SJSA1 (cell line): ENCODE data around the gene TRAF2. TPM values are rescaled to one million over a fixed set of nuclear protein-coding genes. Genes with fewer than 3 reads are reported as not detected.
A peak's percentile ranks its signal among the peaks of the same experiment; 100 is the strongest.
"Not testable (repeated sequence)": the region's sequence is repeated elsewhere in the genome, so short reads cannot be mapped to it uniquely, and the experiment has no call there.

ENCODE experiments used
- DNase-seq, 2 experiments: peaks; one replicate each; pipeline ENCODE4 v3.0.0-alpha.2; 2015 to 2020; ENCODE audit warnings: low spot score in 2 of 2, low read depth in 1 of 2
- H3K27ac ChIP-seq: fragments of 250-450 bp; sonication (Bioruptor Pico); 2 replicates; pipeline ENCODE4 v1.5.1; 2020; ENCODE audit warnings: mild to moderate bottlenecking, moderate library complexity
- H3K27me3 ChIP-seq: fragments of 250-450 bp; sonication (Bioruptor Pico); replicated peaks from 2 replicates; pipeline ENCODE4 v1.5.1; 2020; ENCODE audit warnings: mild to moderate bottlenecking, moderate library complexity
- H3K36me3 ChIP-seq: fragments of 250-450 bp; sonication (Bioruptor Pico); 2 replicates; pipeline ENCODE4 v1.5.1; 2020; ENCODE audit warnings: mild to moderate bottlenecking
- H3K4me1 ChIP-seq: fragments of 250-450 bp; sonication (Bioruptor Pico); replicated peaks from 2 replicates; pipeline ENCODE4 v1.6.1; 2021; ENCODE audit warnings: mild to moderate bottlenecking
- H3K4me3 ChIP-seq: fragments of 250-450 bp; sonication (Bioruptor Pico); 2 replicates; pipeline ENCODE4 v1.5.1; 2020; ENCODE audit warnings: mild to moderate bottlenecking
- H3K9me3 ChIP-seq: fragments of 250-450 bp; sonication (Bioruptor Pico); replicated peaks from 2 replicates; pipeline ENCODE4 v1.5.1; 2020; ENCODE audit warnings: mild to moderate bottlenecking
- total RNA-seq: library from RNA; depleted of rRNA; stranded (reverse); fragments of >200 nt; shearing (Covaris generic); gene quantifications from 2 replicates; pipeline ENCODE4 v1.2.3, GENCODE V29; 2014

TRAF2 gene
- total RNA-seq, 1 experiment from 2014 or later: 17.1 TPM

DNA sequence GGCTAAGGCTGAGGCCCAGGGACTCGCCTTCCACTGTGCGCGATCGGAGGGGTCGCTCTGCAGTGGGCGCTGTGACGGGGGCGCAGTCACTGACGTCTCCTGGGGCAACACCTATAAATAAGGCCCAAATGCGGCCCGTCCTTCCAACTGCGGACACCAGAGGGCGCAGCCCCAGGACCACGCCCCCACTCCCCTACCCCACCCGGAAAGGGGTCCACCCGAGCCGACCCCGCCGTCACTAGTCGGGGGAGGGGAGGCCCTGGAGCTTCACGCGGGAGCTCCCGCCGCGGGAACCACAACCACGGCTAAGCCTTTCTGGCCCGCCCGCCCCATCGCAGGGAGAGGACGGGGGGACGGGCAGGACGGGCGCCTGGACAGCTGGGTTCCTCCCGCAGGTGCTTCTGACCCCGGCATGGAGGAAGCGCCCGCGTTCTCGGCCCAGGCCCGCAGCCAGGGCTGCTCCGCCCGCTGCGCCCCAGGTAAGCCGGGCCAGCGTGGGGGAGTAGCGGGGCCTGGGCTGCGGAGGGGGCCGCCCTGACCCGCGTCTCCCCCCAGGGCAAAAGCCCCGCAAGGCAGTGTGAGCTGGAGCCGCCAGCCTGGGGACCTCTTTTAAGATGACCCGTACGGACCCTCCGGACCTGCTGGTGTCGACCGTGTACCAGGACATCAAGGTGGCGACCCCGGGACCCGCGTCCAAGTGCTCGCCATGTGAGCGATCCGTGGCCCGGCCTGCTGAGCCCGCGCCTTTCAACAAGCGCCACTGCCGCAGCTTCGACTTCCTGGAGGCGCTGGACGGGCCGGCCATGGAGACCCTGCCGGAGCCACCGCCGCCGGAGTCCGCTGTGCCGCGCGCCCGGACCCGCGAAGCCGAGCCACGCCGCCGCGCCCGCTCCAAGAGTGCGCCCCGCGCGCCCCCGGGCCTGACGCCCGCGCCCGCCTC is 42.2 kb upstream of the TRAF2 start:
- peaks cover 22% of the 10 kb centered on the region for H3K4me1 ChIP-seq
- H3K9me3 ChIP-seq, H3K36me3 ChIP-seq, H3K27ac ChIP-seq, H3K4me3 ChIP-seq: not testable (repeated sequence)
- DNase-seq: peak in 1 of 2 experiments; percentile 60
- H3K27me3 ChIP-seq: peaks cover 29% of the 10 kb centered on the region

DNA sequence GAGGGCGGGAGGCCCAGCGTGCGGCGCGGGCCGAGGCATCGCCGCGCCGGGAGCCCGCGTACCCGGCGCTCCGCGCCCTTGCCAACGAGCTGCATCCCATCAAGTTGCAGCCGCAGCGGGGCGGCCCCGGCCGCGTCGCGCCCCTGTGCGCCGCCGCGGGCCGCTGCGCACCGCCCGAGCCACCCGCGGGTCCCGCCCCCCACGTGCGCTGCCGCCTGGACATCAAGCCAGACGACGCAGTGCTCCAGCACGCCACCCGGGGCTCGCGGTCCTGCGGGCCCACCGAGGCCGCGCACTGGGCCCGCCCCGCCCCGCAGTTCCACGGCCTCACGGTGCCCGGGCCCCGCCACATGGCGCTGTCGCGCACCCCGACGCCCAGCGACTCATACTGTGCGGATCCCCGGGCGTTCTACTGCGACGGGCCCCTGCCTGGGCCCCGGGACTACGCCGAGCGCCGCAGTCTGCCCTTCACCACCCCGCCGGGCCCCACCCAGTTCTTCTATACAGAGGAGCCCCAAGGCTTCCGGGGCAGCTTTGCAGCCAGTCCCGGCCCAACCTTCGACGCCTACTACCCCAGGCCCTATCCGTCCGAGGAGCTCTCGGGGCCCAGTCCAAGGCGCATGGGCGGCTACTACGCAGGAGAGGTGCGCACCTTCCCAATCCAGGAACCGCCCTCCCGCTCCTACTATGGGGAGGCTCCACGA is 41.4 kb upstream of the TRAF2 start:
- H3K4me1 ChIP-seq: peaks cover 26% of the 10 kb centered on the region
- DNase-seq: no peak
- no peak overlapping the region for H3K27ac ChIP-seq
- no peak overlapping the region for H3K4me3 ChIP-seq
- peaks cover 3% of the 10 kb centered on the region for H3K9me3 ChIP-seq
- peaks cover 29% of the 10 kb centered on the region for H3K27me3 ChIP-seq
- H3K36me3 ChIP-seq: peaks cover 7% of the 10 kb centered on the region

DNA sequence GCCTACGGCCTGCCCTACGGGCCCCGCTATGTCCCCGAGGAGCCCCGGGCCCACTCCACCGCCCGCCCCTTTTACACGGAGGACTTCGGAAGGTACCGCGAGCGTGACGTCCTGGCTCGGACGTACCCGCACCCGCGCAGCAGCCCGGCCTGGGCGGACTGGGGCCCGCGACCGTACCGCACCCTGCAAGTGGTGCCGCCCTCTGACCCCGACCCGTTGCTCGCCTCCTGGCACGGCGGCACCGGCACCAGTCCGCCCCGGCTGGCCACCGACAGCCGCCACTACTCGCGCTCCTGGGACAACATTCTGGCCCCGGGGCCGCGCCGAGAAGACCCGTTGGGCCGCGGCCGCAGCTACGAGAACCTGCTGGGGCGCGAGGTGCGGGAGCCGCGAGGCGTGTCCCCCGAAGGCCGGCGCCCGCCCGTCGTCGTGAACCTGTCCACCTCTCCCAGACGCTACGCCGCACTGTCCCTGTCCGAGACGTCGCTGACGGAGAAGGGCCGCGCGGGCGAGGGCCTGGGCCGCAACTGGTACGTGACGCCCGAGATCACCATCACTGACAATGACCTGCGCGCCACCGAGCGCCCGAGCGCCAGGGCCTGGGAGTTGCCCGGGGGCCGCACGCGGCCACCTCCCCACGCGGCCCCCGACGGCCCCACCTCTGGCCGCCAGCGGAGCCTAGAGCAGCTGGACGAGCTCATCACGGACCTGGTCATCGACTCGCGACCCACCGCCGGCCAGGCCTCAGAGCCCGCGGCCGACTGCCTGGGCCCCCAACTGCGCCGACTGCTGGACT is 40.7 kb upstream of the TRAF2 start:
- no peak for DNase-seq
- peaks cover 29% of the 10 kb centered on the region for H3K27me3 ChIP-seq
- peaks cover 30% of the 10 kb centered on the region for H3K4me1 ChIP-seq
- no peak overlapping the region for H3K4me3 ChIP-seq
- H3K27ac ChIP-seq: no peak overlapping the region
- peaks cover 3% of the 10 kb centered on the region for H3K9me3 ChIP-seq
- peaks cover 10% of the 10 kb centered on the region for H3K36me3 ChIP-seq

DNA sequence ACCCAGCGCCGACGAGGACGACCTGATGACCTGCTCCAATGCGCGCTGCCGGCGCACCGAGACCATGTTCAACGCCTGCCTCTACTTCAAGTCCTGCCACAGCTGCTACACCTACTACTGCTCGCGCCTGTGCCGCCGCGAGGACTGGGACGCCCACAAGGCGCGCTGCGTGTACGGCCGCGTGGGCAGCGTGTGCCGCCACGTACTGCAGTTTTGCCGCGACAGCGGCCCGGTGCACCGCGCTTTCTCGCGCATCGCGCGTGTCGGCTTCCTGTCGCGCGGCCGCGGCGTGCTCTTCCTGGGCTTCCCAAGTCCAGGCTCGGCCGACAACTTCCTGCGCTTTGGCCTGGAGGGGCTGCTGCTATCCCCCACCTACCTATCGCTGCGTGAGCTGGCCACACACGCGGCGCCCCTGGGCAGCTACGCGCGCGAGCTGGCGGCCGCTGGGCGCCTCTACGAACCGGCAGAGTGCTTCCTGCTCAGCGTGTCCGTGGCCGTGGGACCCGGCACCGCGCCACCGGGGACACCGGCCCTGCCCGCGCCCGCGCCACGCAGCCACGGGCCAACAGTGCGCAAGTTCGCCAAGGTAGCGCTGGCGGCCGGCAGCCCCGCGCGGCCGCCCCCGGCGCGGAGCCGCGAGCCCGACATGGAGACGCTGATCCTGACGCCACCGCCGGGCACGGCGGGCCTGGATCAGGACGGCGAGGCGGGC is 39.8 kb upstream of the TRAF2 start:
- no peak for DNase-seq
- Histone ChIP-seq H3K27ac (no peak overlapping the region), H3K27me3 (peaks cover 29% of the 10 kb centered on the region), H3K9me3 (peaks cover 3% of the 10 kb centered on the region), H3K4me3 (no peak overlapping the region), H3K36me3 (peaks cover 19% of the 10 kb centered on the region), H3K4me1 (peaks cover 30% of the 10 kb centered on the region)

DNA sequence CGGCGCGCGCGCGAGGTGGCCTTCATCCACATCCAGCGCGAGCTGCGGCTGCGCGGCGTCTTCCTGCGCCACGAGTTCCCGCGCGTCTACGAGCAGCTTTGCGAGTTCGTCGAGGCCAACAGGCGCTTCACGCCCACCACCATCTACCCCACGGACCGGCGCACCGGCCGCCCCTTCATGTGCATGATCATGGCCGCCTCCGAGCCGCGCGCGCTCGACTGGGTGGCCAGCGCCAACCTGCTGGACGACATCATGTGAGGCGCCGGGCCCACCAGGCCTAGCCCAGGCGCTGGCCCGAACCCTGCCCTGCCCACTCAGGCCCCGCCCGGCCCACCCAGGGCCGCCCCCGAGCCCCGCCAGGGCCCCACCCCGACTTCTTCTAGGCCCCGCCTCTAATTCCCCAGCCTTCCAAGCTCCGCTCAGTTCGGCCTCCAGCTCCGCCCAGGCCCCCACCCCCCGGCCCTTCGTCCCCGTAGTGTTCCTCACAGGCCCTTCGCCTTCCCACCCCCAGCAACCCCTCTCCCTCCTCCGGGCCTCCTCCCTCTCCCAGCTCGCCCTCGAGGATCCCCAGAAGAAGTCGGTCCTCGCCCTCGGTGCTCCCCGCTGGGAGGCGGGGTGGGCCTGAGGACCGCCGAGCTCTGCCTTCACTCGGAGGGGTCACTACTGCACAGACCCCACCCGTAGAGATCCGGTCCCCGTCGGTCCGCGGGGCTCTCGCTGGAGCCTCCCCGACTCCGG is 39.1 kb upstream of the TRAF2 start:
- Histone ChIP-seq H3K4me1 (peaks cover 30% of the 10 kb centered on the region), H3K27ac (no peak overlapping the region)
- DNase-seq: peak in 1 of 2 experiments; percentile 62

DNA sequence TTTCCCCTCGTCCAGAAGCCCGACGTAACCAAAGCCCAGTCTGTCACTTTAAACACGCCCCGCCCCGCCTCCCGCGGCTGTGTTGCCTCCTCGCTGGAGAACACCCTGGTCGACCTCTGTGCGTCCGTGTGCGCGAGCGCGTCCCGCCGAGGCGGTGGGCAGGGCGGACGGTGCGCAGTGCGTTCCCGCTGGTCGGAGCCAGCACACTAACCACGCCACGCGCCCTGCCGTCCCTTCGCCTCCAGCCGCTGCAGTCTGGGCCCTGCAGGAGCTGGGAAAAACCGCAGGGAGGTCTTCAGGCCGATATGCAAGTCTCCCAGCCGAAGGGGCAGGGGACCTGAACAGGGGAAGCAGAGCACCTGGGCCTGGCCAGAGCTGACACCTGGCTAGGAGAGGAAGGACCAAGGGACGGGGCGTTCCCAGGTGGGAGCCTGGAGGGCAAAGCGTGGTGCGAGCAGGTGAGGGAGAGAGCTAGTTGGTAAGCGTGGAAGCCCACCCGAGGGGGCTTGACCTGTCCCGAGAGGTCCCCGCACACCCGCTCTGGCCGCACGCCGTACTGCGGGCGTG is 38.4 kb upstream of the TRAF2 start:
- H3K27me3 ChIP-seq: peaks cover 29% of the 10 kb centered on the region
- peak; percentile 65 to 84 for DNase-seq
- no peak overlapping the region for H3K27ac ChIP-seq
- H3K4me1 ChIP-seq: peaks cover 26% of the 10 kb centered on the region
- peak overlapping the region; percentile 57 for H3K4me3 ChIP-seq
- peaks cover 22% of the 10 kb centered on the region for H3K36me3 ChIP-seq
- peaks cover 3% of the 10 kb centered on the region for H3K9me3 ChIP-seq

More for the DNA sequence above, 39.1 kb upstream of the TRAF2 start:
- Histone ChIP-seq H3K27me3 (peaks cover 29% of the 10 kb centered on the region), H3K36me3 (peaks cover 22% of the 10 kb centered on the region), H3K4me3 (peak overlapping the region; percentile 57), H3K9me3 (peaks cover 3% of the 10 kb centered on the region)

DNA sequence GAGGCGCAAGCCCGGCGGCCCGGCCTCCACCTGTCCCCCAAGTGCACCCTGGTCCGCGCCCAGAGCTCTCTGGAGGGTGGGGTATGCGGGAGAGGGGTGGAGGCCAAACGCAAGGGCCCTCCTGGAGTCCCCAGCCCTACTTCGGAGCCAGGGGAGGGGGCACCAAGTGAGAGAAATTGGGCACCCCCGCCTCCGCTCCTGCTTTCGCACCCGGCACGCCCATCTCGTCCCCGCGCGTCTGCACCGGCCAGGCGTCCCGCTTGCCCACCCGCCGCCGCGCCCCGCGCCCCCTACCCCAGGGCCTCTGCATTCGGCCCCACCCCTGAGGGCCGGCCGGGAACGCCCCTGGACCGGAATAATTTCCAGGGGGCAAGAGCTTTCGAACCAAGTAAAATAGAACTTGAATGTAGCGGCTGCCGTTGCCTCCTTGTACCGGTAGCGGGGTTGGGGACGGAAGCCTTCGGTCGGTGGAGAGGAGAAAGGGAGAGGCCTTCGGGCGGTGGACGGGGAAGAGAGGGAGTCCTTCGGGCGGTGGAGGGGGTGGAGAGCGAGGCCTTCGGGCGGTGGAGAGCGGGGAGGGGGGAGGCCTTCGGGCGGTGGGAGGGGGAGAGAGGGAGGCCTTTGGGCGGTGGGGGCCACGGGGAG is 37.8 kb upstream of the TRAF2 start:
- H3K27me3 ChIP-seq: peaks cover 29% of the 10 kb centered on the region
- peak overlapping the region; percentile 57 for H3K4me3 ChIP-seq
- H3K9me3 ChIP-seq: peaks cover 3% of the 10 kb centered on the region
- no peak for DNase-seq
- peaks cover 26% of the 10 kb centered on the region for H3K36me3 ChIP-seq
- H3K27ac ChIP-seq: no peak overlapping the region
- H3K4me1 ChIP-seq: peaks cover 26% of the 10 kb centered on the region

DNA sequence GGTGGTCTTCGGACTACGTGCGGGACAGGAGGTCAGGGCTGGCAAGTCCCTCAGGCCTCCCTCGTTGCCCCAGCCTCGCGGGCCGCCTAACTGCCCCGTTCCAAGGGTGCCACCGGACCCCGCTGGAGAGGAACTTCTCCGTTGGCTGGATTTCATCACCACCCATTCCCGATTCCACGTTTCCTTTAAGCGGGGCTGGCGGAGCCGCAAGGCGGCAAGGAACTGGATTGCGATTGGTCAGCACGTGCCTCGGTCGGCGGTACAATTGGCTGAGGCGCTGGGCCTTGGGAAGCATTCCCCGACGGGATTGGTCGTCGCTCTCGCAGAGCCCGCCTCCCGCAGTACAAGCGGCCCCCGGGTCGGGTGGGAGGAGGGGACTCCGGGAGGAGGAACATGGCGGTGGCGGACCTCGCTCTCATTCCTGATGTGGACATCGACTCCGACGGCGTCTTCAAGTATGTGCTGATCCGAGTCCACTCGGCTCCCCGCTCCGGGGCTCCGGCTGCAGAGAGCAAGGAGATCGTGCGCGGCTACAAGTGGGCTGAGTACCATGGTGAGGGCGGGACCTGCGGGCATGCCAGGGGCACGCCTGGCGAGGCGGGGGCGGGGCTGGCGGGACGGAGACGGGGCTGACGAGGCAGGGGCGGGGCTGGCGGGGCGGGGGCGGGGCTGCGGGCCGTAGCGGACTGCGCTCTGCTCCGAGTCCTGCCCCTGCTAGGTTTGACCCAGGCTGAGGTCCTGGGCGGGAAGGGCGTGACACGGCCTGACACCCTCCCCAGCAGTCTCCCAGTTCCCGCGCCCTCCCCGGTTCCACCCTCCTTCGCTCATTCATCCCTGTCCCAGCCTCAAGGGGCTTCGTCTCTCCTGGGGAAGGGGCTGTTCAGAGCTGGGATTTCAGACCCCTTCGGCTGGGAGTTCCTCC is 37.0 kb upstream of the TRAF2 start, which contains the start of gene PHPT1:
Gene PHPT1, plus strand, starts transcription at position 372 of the 922 bp plus-strand sequence. Its CDS starts 22 bp downstream, at position 394.
- DNase-seq: peak; percentile 98 to 99
- Histone ChIP-seq H3K36me3 (peaks cover 26% of the 10 kb centered on the region), H3K4me3 (peak within 1 kb of the TSS; percentile 57), H3K9me3 (peaks cover 3% of the 10 kb centered on the region), H3K27me3 (peaks cover 24% of the 10 kb centered on the region), H3K4me1 (peaks cover 26% of the 10 kb centered on the region), H3K27ac (no peak within 1 kb of the TSS)

DNA sequence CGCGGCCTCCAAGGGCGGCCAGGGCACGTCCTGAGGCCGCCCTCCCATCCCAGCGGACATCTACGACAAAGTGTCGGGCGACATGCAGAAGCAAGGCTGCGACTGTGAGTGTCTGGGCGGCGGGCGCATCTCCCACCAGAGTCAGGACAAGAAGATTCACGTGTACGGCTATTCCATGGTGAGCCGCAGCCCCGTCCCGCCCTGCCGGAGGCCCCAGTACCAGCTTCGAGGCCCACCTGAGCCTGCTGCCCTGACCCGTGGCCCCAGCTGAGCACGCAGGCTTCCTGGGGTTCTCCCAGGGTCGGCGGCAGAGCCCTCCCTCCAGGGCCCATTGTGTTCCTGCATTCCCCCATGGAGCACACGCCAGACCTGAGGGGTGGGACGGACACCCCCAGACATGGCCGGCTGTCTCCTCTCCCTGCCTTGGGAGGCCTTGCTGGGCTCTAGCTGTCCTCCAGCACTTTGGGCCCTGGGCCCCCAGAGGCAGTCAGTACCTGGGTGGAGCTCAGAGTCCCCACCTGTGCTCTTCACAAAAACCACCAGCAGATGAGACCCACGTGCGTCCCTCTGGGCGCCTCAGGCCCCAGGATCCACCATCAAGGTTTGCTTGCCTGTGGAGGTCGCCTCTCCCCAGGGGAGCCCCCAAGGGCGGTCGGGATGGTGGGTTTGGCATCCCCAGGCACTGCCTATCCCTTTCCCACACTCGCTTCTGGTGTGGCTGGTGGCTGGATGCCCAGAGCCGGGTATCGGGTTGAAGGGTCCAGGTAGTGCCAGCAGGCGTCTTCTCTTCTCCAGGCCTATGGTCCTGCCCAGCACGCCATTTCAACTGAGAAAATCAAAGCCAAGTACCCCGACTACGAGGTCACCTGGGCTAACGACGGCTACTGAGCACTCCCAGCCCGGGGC is 36.1 kb upstream of the TRAF2 start:
- H3K27ac ChIP-seq: no peak overlapping the region
- peaks cover 23% of the 10 kb centered on the region for H3K27me3 ChIP-seq
- peaks cover 26% of the 10 kb centered on the region for H3K4me1 ChIP-seq
- H3K4me3 ChIP-seq: peak overlapping the region; percentile 57
- peaks cover 26% of the 10 kb centered on the region for H3K36me3 ChIP-seq
- H3K9me3 ChIP-seq: peaks cover 3% of the 10 kb centered on the region
- DNase-seq: no peak
